Esophagus muscularis mucosa (tissue), 4 donors: ENCODE results near the gene PPP4R1.

Experiments used
- EP300 ChIP-seq: sonication (generic); formaldehyde crosslinking; IDR thresholded peaks from one replicate; pipeline ENCODE4 v1.6.1; 2017; ENCODE audit warnings: antibody characterized with exemption
- POLR2A ChIP-seq: fragments of 450-650 bp; IDR thresholded peaks from one replicate; pipeline ENCODE4 v1.6.1; 2017; ENCODE audit warnings: antibody characterized with exemption, moderate library complexity, mild to moderate bottlenecking, low read depth
- POLR2AphosphoS5 ChIP-seq, 2 donors: sonication (generic); formaldehyde crosslinking; IDR thresholded peaks; one replicate each; pipeline ENCODE4 v1.6.1; 2017; ENCODE audit warnings: antibody characterized with exemption in 2 of 2
- TF ChIP-seq, protein P1 (sequence below), 3 experiments: fragments of 200-600 bp in 2 of 3; fragments of 450-650 bp in 1 of 3; sonication (generic) in 2 of 3; IDR thresholded peaks; one replicate each; pipeline ENCODE4 v1.5.1; 2017 to 2019; ENCODE audit warnings: antibody characterized with exemption in 3 of 3, mild to moderate bottlenecking in 2 of 3, moderate library complexity in 1 of 3

DNA sequence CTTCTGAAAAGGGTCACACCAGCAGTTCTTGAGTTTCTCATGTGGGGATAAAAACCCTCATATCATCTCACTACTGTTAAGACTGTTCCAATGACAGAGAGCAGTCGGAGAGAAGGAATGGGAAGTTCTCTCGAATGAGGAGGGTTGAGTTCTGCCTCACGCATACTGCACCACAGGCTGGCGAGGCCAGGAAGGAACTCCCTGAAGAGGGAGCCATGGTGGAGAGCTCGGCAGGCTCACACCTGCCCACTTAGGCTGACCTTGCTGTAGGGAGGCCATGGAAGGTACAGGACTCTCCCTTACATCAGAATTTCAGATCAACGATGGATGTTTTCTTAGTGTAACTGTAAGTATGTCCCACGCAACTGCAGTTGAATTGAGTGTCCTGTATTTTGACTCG lies 74.4 kb downstream of the PPP4R1 start:
- TF ChIP-seq, protein P1, sequence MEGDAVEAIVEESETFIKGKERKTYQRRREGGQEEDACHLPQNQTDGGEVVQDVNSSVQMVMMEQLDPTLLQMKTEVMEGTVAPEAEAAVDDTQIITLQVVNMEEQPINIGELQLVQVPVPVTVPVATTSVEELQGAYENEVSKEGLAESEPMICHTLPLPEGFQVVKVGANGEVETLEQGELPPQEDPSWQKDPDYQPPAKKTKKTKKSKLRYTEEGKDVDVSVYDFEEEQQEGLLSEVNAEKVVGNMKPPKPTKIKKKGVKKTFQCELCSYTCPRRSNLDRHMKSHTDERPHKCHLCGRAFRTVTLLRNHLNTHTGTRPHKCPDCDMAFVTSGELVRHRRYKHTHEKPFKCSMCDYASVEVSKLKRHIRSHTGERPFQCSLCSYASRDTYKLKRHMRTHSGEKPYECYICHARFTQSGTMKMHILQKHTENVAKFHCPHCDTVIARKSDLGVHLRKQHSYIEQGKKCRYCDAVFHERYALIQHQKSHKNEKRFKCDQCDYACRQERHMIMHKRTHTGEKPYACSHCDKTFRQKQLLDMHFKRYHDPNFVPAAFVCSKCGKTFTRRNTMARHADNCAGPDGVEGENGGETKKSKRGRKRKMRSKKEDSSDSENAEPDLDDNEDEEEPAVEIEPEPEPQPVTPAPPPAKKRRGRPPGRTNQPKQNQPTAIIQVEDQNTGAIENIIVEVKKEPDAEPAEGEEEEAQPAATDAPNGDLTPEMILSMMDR (IDR thresholded peaks at IDR 0.05): no peak
- TF ChIP-seq POLR2AphosphoS5 (IDR thresholded peaks at IDR 0.05) (no peak), POLR2A (no peak), EP300 (no peak)
